ENCODE results near the gene CACNA2D2. TPM values are rescaled to one million over a fixed set of nuclear protein-coding genes. Genes with fewer than 3 reads are reported as not detected.

Gene CACNA2D2
- total and polyA plus RNA-seq, 5 donors: 8.7 to 56.1 (median 40.0) TPM

GRCh38 chr3:50459785-50460184 lies 43.6 kb downstream of the CACNA2D2 start:
- no peak for DNase-seq
- no peak overlapping the region for H3K27ac ChIP-seq (ENCODE audit: low read length)
- H3K9me3 ChIP-seq (ENCODE audit: control insufficient read depth, low read length): no peaks in the 10 kb centered on the region
- WGBS: 69% methylated on average over 3 of the region's 3 CpGs
- ATAC-seq: no peak
- intact Hi-C loops (cut with DNase I): no loop called here
- H3K27me3 ChIP-seq (ENCODE audit: control insufficient read depth, insufficient read depth): no peaks in the 10 kb centered on the region
- H3K4me3 ChIP-seq (ENCODE audit: low read length): no peak overlapping the region
- H3K4me1 ChIP-seq (ENCODE audit: control insufficient read depth, insufficient read depth, low read length): no peaks in the 10 kb centered on the region

DNA sequence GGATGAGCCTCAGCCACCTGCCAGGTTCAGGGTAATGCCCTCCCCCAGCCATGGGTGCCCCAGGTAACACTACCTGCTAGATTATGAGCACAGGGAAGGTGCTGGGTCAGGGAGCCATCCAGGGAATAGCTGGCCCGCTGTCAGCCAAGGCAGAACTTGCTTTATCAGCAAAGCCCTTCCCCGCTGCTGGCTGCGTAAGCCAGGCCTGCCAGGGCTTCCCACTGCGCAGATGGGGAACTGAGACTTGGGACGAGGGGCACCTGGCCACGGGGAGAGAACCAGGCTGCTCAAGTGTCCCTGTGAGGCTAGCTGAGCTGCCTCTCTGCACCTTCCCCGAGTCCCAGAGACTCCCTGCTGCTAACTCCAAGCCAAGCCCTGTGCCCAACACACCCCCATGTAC lies 45.4 kb downstream of the CACNA2D2 start:
- WGBS: 79% methylated on average over 7 of the region's 7 CpGs
- intact Hi-C loops (cut with DNase I): no loop called here
- Histone ChIP-seq H3K9me3 (ENCODE audit: control insufficient read depth, low read length) (no peaks in the 10 kb centered on the region), H3K4me3 (ENCODE audit: low read length) (no peak overlapping the region), H3K4me1 (ENCODE audit: control insufficient read depth, insufficient read depth, low read length) (no peaks in the 10 kb centered on the region), H3K27me3 (ENCODE audit: control insufficient read depth, insufficient read depth) (no peaks in the 10 kb centered on the region), H3K27ac (ENCODE audit: low read length) (no peak overlapping the region)
- DNase-seq (peak in 1 of 3 donors; percentile 40), ATAC-seq (no peak)

- DNase-seq: peak in 2 of 3 donors; percentile 17 to 21
- H3K27ac ChIP-seq (ENCODE audit: low read length): no peak overlapping the region
- no peak overlapping the region for H3K4me3 ChIP-seq (ENCODE audit: low read length)
- no peaks in the 10 kb centered on the region for H3K4me1 ChIP-seq (ENCODE audit: control insufficient read depth, insufficient read depth, low read length)
- no peaks in the 10 kb centered on the region for H3K27me3 ChIP-seq (ENCODE audit: control insufficient read depth, insufficient read depth)
- no peak for ATAC-seq
- intact Hi-C loops (cut with DNase I): no loop called here
- no peaks in the 10 kb centered on the region for H3K9me3 ChIP-seq (ENCODE audit: control insufficient read depth, low read length)
- 64% methylated on average over 31 of the region's 31 CpGs for WGBS
These were observed 48.0 kb downstream of the CACNA2D2 start for GRCh38 chr3:50455161-50456018.

GRCh38 chr3:50454481-50455070 lies 48.9 kb downstream of the CACNA2D2 start:
- 79% methylated on average over 10 of the region's 10 CpGs for WGBS
- Histone ChIP-seq H3K9me3 (ENCODE audit: control insufficient read depth, low read length) (no peaks in the 10 kb centered on the region), H3K27me3 (ENCODE audit: control insufficient read depth, insufficient read depth) (no peaks in the 10 kb centered on the region), H3K27ac (ENCODE audit: low read length) (no peak overlapping the region), H3K4me3 (ENCODE audit: low read length) (no peak overlapping the region), H3K4me1 (ENCODE audit: control insufficient read depth, insufficient read depth, low read length) (no peaks in the 10 kb centered on the region)
- intact Hi-C loops (cut with DNase I): no loop called here
- DNase-seq (peak in 1 of 3 donors; percentile 30), ATAC-seq (no peak)

DNA sequence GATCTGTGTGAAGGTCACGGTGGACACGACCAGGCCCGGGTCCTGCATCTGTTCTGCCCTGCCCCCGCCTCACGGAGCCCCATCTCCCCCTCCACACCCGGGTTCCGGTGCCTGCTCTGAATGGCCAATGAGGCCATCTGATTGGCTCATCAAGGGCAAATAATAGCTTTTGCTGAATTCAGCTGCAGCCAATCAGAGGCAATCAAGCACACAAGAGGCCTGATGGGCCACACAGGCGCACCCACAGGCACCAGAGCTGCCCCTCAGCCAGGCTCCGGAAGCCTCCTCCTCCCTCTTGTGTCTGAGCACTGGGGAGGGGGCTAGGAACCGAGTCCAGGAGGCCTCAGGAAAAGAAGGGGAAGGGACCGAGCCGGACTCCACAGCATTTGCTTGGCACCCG lies 49.5 kb downstream of the CACNA2D2 start:
- no peak overlapping the region for H3K27ac ChIP-seq (ENCODE audit: low read length)
- H3K9me3 ChIP-seq (ENCODE audit: control insufficient read depth, low read length): no peaks in the 10 kb centered on the region
- H3K4me3 ChIP-seq (ENCODE audit: low read length): no peak overlapping the region
- H3K4me1 ChIP-seq (ENCODE audit: control insufficient read depth, insufficient read depth, low read length): no peaks in the 10 kb centered on the region
- no peaks in the 10 kb centered on the region for H3K27me3 ChIP-seq (ENCODE audit: control insufficient read depth, insufficient read depth)
- DNase-seq: peak in 1 of 3 donors; percentile 21
- intact Hi-C loops (cut with DNase I): no loop called here
- ATAC-seq: no peak
- 79% methylated on average over 13 of the region's 13 CpGs for WGBS

DNA sequence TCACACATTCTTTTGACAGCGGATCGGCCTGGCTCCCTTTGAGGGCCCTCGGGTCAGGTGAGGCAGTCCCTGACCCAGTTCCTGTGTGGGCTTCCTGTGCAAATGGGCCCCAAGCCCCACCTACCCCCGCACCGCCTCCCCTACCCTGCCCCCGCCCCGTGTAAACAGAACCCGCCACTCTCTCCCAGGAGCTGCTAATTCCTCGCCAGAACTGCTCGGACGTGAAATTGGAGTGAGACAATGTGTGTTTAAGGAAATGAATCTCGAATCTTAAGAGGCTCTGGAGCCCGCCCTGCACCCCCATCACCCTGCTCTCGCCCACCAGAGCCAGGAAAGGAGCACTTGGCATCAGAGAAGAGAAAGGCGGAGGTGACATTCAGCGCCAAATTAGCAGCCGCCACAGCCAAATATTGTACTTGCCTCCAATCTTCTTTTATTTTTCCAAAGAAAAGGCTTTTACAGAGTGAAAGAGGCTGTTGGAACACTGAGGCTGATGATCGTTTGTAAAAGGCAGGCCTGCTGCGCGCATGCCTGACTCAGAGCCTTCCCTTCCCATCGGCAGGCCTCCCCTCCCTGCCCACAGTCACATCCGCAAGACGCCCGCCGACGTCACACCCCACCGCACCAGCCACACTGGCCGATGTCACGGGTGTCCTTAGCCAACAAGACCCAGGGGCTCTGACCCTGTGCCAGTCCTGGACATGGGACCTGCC lies 53.1 kb downstream of the CACNA2D2 start:
- H3K4me3 ChIP-seq (ENCODE audit: low read length): no peak overlapping the region
- no peaks in the 10 kb centered on the region for H3K4me1 ChIP-seq (ENCODE audit: control insufficient read depth, insufficient read depth, low read length)
- 44% methylated on average over 29 of the region's 29 CpGs for WGBS
- peak; percentile 81 to 88 (median 87) for DNase-seq
- intact Hi-C loops (cut with DNase I): no loop called here
- peak; percentile 66 to 90 for ATAC-seq
- H3K27ac ChIP-seq (ENCODE audit: low read length): no peak overlapping the region
- H3K9me3 ChIP-seq (ENCODE audit: control insufficient read depth, low read length): no peaks in the 10 kb centered on the region
- H3K27me3 ChIP-seq (ENCODE audit: control insufficient read depth, insufficient read depth): no peaks in the 10 kb centered on the region

- DNase-seq (peak in 2 of 3 donors; percentile 39 to 41), ATAC-seq (no peak)
- no peaks in the 10 kb centered on the region for H3K4me1 ChIP-seq (ENCODE audit: control insufficient read depth, insufficient read depth, low read length)
- H3K27ac ChIP-seq (ENCODE audit: low read length): no peak overlapping the region
- WGBS: 85% methylated on average over 13 of the region's 13 CpGs
- no peaks in the 10 kb centered on the region for H3K27me3 ChIP-seq (ENCODE audit: control insufficient read depth, insufficient read depth)
- no peaks in the 10 kb centered on the region for H3K9me3 ChIP-seq (ENCODE audit: control insufficient read depth, low read length)
- intact Hi-C loops (cut with DNase I): no loop called here
- no peak overlapping the region for H3K4me3 ChIP-seq (ENCODE audit: low read length)
These were observed 54.5 kb downstream of the CACNA2D2 start for GRCh38 chr3:50448752-50449539.

GRCh38 chr3:50447290-50447840 lies 56.1 kb downstream of the CACNA2D2 start:
- no peaks in the 10 kb centered on the region for H3K9me3 ChIP-seq (ENCODE audit: control insufficient read depth, low read length)
- H3K4me3 ChIP-seq (ENCODE audit: low read length): no peak overlapping the region

GRCh38 chr3:50445919-50446318 lies 57.5 kb downstream of the CACNA2D2 start:
- no peaks in the 10 kb centered on the region for H3K27me3 ChIP-seq (ENCODE audit: control insufficient read depth, insufficient read depth)
- 93% methylated on average over 7 of the region's 7 CpGs for WGBS
- peaks cover 11% of the 10 kb centered on the region for H3K4me1 ChIP-seq (ENCODE audit: control insufficient read depth, insufficient read depth, low read length)
- no peak for DNase-seq
- intact Hi-C loops (cut with DNase I): no loop called here
- H3K9me3 ChIP-seq (ENCODE audit: control insufficient read depth, low read length): no peaks in the 10 kb centered on the region
- ATAC-seq: no peak
- no peak overlapping the region for H3K27ac ChIP-seq (ENCODE audit: low read length)
- H3K4me3 ChIP-seq (ENCODE audit: low read length): no peak overlapping the region

More at GRCh38 chr3:50447290-50447840, 56.1 kb downstream of the CACNA2D2 start:
- DNase-seq (peak in 2 of 3 donors; percentile 42 to 43), ATAC-seq (no peak)
- intact Hi-C loops (cut with DNase I): no loop called here
- peaks cover 9% of the 10 kb centered on the region for H3K4me1 ChIP-seq (ENCODE audit: control insufficient read depth, insufficient read depth, low read length)
- no peaks in the 10 kb centered on the region for H3K27me3 ChIP-seq (ENCODE audit: control insufficient read depth, insufficient read depth)
- H3K27ac ChIP-seq (ENCODE audit: low read length): no peak overlapping the region
- 76% methylated on average over 10 of the region's 10 CpGs for WGBS

DNA sequence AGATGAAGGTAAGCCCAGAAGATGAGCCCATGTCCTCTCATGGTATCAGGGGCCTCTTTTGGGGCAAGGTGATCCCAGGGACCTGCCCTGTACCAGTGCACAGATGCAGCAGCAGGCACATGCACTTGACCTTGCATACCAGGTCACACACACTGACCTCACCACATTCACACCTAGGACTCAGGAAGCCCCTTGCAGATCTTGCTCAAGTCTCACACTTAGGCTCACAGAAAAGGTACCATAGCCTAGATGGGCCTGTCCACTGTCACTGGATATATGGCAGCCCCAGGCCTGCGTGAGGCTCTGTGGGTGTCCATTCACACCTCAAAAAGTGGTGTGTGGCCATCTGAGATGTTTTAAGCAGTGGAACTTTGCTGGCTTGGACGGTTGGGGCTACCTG lies 58.7 kb downstream of the CACNA2D2 start:
- 90% methylated on average over 2 of the region's 2 CpGs for WGBS

More for the DNA sequence above, 58.7 kb downstream of the CACNA2D2 start:
- H3K4me3 ChIP-seq (ENCODE audit: low read length): no peak overlapping the region
- ATAC-seq: no peak
- H3K4me1 ChIP-seq (ENCODE audit: control insufficient read depth, insufficient read depth, low read length): peaks cover 11% of the 10 kb centered on the region
- no peak for DNase-seq
- H3K27me3 ChIP-seq (ENCODE audit: control insufficient read depth, insufficient read depth): no peaks in the 10 kb centered on the region
- H3K9me3 ChIP-seq (ENCODE audit: control insufficient read depth, low read length): no peaks in the 10 kb centered on the region
- intact Hi-C loops (cut with DNase I): no loop called here
- no peak overlapping the region for H3K27ac ChIP-seq (ENCODE audit: low read length)
